NCI-H2081 (cell line): ENCODE measurements around the gene GPX2.
"Not testable (repeated sequence)": the region's sequence is repeated elsewhere in the genome, so short reads cannot be mapped to it uniquely, and the experiment has no call there.

Source experiments
- DNase-seq, 2 experiments: peaks; one replicate each; lab custom pipeline; 2025; lab: John Stamatoyannopoulos, UW

Gene GPX2

GRCh38 chr14:64913477-64913876 is 29.1 kb downstream of the GPX2 start:
- DNase-seq, result not testable (repeated sequence)

GRCh38 chr14:64912261-64912660 is 30.3 kb downstream of the GPX2 start:
- DNase-seq, result no peak

GRCh38 chr14:64910847-64911495 is 31.6 kb downstream of the GPX2 start:
- peak in 1 of 2 experiments; percentile 13 for DNase-seq

GRCh38 chr14:64906022-64906421 is 36.5 kb downstream of the GPX2 start:
- DNase-seq, result no peak

- DNase-seq, result no peak
Observed at GRCh38 chr14:64899958-64900357, 42.6 kb downstream of the GPX2 start.

- DNase-seq, result peak; percentile 47 to 59
Observed at GRCh38 chr14:64891839-64892375, 50.6 kb downstream of the GPX2 start.

GRCh38 chr14:64891173-64891838 is 51.2 kb downstream of the GPX2 start:
- no peak for DNase-seq

GRCh38 chr14:64889352-64889751 is 53.2 kb downstream of the GPX2 start:
- DNase-seq, result no peak
